ENCODE results near the gene CLCN2. TPM values are rescaled to one million over a fixed set of nuclear protein-coding genes. Genes with fewer than 3 reads are reported as not detected.

Gene CLCN2
- total RNA-seq (2022) (22.9 and 25.3 TPM in 2 replicates), Bru-seq, nascent RNA (percentile 52 among the genes with signal in this experiment), BruChase-seq, experiment 1, labeled RNA remaining after a 6-hour chase (percentile 61 among the genes with signal in this experiment), BruChase-seq, experiment 2, labeled RNA remaining after a 2-hour chase (percentile 64 among the genes with signal in this experiment)
- long read RNA-seq, transcript CLCN2-201 (24 exons, 3,290 nt) = major isoform, 15 of 21 reads
- long read RNA-seq, partial matches to known transcripts = 2 of 21 reads
- long read RNA-seq, other reads (novel, unspliced or antisense) = 4 of 21 reads

GRCh38 chr3:184361532-184361931 is at the start of gene CLCN2, which contains the start of gene POLR2H:
CLCN2 (minus strand) TSS chr3:184361605; CDS start chr3:184361479, 126 bp downstream.
POLR2H (plus strand) TSS chr3:184361710; CDS start chr3:184363493, 1,783 bp downstream.
- peaks cover 68% of the 10 kb centered on the region for H3K36me3 Mint-ChIP-seq (ENCODE audit: insufficient read depth, unreplicated experiment)
- H3K9me3 Mint-ChIP-seq (ENCODE audit: low read depth, unreplicated experiment) = no peaks in the 10 kb centered on the region
- BruUV-seq (replicated peaks) = no TSS peak
- intact Hi-C loops (cut with micrococcal nuclease; ENCODE audit: unreplicated experiment) = no loop called here
- CTCF ChIA-PET = interaction anchor here (0.5 to 1.5 kb wide), 5 partner anchors 10 to 356 kb away, joined by 3 to 10 read pairs (median 4); no protein-coding TSS in a partner anchor
- peak within 1 kb of the TSS; percentile 88 for H3K27ac Mint-ChIP-seq (ENCODE audit: unreplicated experiment)
- peaks cover 34% of the 10 kb centered on the region for H3K4me1 Mint-ChIP-seq (ENCODE audit: low read depth, unreplicated experiment)
- peak; percentile 87 for DNase-seq
- no peaks in the 10 kb centered on the region for H3K27me3 Mint-ChIP-seq (ENCODE audit: unreplicated experiment)
- TF ChIP-seq CTCF (IDR thresholded peaks at IDR 0.05; ENCODE audit: unreplicated experiment) = no peak
- peak within 1 kb of the TSS; percentile 88 for H3K4me3 Mint-ChIP-seq (ENCODE audit: low read depth, unreplicated experiment)

GRCh38 chr3:184409946-184410500 is 48.6 kb upstream of the CLCN2 start:
- H3K4me1 Mint-ChIP-seq (ENCODE audit: low read depth, unreplicated experiment) = no peaks in the 10 kb centered on the region
- H3K9me3 Mint-ChIP-seq (ENCODE audit: low read depth, unreplicated experiment) = no peaks in the 10 kb centered on the region
- CTCF ChIA-PET = no interaction called here
- H3K27me3 Mint-ChIP-seq (ENCODE audit: unreplicated experiment) = peaks cover 59% of the 10 kb centered on the region
- BruUV-seq (replicated peaks) = no TSS peak
- intact Hi-C loops (cut with micrococcal nuclease; ENCODE audit: unreplicated experiment) = no loop called here
- DNase-seq = no peak
- no peak overlapping the region for H3K4me3 Mint-ChIP-seq (ENCODE audit: low read depth, unreplicated experiment)
- no peak overlapping the region for H3K27ac Mint-ChIP-seq (ENCODE audit: unreplicated experiment)
- H3K36me3 Mint-ChIP-seq (ENCODE audit: insufficient read depth, unreplicated experiment) = no peaks in the 10 kb centered on the region
- TF ChIP-seq CTCF (IDR thresholded peaks at IDR 0.05; ENCODE audit: unreplicated experiment) = no peak

- Mint-ChIP-seq H3K36me3 (ENCODE audit: insufficient read depth, unreplicated experiment) (no peaks in the 10 kb centered on the region), H3K27me3 (ENCODE audit: unreplicated experiment) (peaks cover 65% of the 10 kb centered on the region), H3K9me3 (ENCODE audit: low read depth, unreplicated experiment) (no peaks in the 10 kb centered on the region), H3K27ac (ENCODE audit: unreplicated experiment) (no peak overlapping the region), H3K4me3 (ENCODE audit: low read depth, unreplicated experiment) (no peak overlapping the region), H3K4me1 (ENCODE audit: low read depth, unreplicated experiment) (no peaks in the 10 kb centered on the region)
- CTCF ChIA-PET = no interaction called here
- no peak for DNase-seq
- BruUV-seq (replicated peaks) = no TSS peak
- TF ChIP-seq CTCF (IDR thresholded peaks at IDR 0.05; ENCODE audit: unreplicated experiment) = no peak
- intact Hi-C loops (cut with micrococcal nuclease; ENCODE audit: unreplicated experiment) = no loop called here
These were observed 48.0 kb upstream of the CLCN2 start for GRCh38 chr3:184409331-184409926.

- CTCF ChIA-PET = interaction anchor here (0.6 to 2.3 kb wide), 3 partner anchors 34 to 154 kb away, joined by 4 to 8 read pairs (median 4); no protein-coding TSS in a partner anchor
- peaks cover 86% of the 10 kb centered on the region for H3K27me3 Mint-ChIP-seq (ENCODE audit: unreplicated experiment)
- no peak for TF ChIP-seq CTCF (IDR thresholded peaks at IDR 0.05; ENCODE audit: unreplicated experiment)
- no peaks in the 10 kb centered on the region for H3K4me1 Mint-ChIP-seq (ENCODE audit: low read depth, unreplicated experiment)
- H3K4me3 Mint-ChIP-seq (ENCODE audit: low read depth, unreplicated experiment) = no peak overlapping the region
- no peaks in the 10 kb centered on the region for H3K36me3 Mint-ChIP-seq (ENCODE audit: insufficient read depth, unreplicated experiment)
- no peak for DNase-seq
- intact Hi-C loops (cut with micrococcal nuclease; ENCODE audit: unreplicated experiment) = no loop called here
- no peak overlapping the region for H3K27ac Mint-ChIP-seq (ENCODE audit: unreplicated experiment)
- no TSS peak for BruUV-seq (replicated peaks)
- no peaks in the 10 kb centered on the region for H3K9me3 Mint-ChIP-seq (ENCODE audit: low read depth, unreplicated experiment)
These were observed 43.9 kb upstream of the CLCN2 start for GRCh38 chr3:184405075-184406030.

Data from Calu3 (cell line).